GM18858 (cell line): Measurements from ENCODE around the gene BOLA1.
"Not testable (repeated sequence)": the region's sequence is repeated elsewhere in the genome, so short reads cannot be mapped to it uniquely, and the experiment has no call there.

Experiments
- ATAC-seq: cut with Tn5 transposase; IDR thresholded peaks from one replicate; pipeline ENCODE4 v1.9.1; 2021; ENCODE audit not compliant: unreplicated experiment

The BOLA1 gene, protein sequence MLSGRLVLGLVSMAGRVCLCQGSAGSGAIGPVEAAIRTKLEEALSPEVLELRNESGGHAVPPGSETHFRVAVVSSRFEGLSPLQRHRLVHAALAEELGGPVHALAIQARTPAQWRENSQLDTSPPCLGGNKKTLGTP

DNA sequence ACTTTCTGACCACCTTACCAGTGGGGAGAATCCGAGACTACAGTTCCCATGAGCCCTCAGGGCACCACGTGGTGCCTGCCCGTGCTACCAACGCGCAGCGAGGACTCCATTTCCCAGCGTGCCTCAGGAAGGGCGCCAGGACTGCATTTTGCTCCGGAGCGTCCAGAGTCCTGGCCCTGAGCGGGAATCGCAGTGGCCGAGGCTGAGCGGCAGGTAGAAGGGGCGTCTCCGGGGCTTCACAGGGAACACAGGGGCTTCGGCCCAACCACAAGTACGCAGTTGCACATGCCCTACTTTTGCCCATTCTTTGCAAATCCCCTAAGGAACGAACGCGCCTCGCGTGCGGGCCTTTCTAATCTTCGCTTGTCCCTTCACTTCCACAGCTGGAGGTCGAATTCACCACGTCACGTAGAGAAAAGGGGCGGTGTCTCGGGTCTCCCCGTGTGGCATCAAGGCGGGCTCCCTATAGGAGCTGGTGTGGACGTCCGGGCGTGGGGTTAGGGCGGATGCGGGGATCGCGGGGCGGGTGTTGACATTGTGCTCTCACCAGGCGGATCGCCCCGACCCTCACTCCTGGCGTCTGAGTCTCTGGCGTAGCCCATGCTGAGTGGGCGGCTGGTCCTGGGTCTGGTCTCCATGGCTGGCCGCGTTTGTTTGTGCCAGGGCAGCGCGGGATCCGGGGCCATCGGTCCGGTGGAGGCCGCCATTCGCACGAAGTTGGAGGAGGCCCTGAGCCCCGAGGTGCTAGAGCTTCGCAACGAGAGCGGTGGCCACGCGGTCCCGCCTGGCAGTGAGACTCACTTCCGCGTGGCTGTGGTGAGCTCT lies at the start of gene BOLA1:
Gene BOLA1, plus strand, starts transcription at position 109 of the 825 bp plus-strand sequence. Its CDS starts 492 bp downstream, at position 601.
- peak; percentile 73 for ATAC-seq

DNA sequence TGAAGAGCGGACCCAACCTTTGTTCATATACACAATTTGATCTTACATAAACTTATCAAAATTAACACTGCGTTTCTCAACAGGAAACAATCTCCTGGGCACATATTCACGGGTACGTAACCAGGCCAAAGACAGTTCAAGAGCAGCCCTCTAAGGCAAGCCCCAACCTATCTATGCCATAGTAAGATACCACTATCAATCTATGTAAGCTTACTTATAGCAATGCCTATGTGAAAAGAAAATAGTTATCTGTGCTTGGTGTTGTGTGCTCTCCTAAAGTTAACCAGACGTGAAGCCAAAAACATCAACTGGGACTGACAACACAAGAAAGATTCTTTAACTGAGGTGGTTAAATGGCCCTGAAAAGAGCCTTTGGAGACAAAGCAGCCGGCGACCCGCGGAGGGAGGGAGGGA lies 49.4 kb upstream of the BOLA1 start:
- no peak for ATAC-seq

GRCh38 chr1:149850732-149851345 lies 48.5 kb upstream of the BOLA1 start:
- peak; percentile 43 for ATAC-seq

GRCh38 chr1:149851585-149852213 lies 47.7 kb upstream of the BOLA1 start:
- ATAC-seq, result peak; percentile 30

GRCh38 chr1:149852263-149852662 lies 47.1 kb upstream of the BOLA1 start:
- not testable (repeated sequence) for ATAC-seq

DNA sequence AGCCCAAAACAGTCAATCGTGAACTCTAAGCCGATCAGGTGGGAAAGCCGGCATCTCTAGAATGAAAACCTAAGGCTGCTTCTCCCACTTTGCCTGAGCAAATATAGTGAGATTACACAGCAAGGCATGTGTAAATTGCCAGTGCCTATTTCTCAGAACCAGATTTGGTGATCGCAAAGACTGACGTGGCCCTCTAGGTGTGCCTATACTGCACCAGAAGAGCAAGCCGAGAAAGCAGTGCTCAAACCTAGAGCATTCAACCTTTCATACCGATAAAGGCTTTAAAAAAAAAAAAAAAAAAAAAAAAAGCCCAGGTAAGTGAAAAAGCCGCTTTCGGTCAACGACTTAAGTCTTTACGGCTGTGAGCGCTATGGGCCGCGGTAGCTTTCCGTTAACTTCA lies 39.1 kb upstream of the BOLA1 start:
- ATAC-seq, result not testable (repeated sequence)

DNA sequence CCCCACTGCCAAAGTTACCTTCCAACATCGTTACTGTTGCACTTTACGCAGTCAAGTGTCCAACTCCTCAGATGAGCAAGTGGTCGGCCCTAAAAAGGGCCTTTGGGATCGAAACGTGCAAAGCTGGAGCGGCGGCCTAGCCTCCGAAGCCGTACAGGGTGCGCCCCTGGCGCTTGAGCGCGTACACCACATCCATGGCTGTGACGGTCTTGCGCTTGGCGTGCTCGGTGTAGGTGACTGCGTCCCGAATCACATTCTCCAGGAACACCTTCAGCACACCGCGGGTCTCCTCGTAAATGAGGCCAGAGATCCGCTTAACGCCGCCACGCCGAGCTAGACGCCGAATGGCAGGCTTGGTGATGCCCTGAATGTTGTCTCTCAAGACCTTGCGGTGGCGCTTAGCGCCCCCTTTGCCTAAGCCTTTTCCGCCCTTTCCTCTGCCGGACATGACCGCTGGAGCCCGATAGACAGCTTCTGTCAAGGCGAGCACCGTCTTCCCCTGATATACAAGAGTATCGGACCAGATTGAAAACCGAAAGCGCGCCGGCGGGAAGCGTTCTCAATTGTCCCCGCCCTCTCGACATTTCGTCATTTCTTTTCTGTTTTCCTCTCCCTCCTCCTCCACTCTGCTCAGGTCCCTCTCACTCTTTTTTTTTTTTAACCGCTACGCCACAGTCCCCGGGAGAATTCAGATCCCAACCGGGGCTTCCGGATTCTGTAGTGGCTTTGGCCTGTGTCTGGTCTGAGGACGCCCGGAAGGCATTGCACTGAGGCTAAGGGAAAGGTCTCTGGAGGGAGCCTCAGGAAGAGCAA lies 38.5 kb upstream of the BOLA1 start:
- ATAC-seq, result peak; percentile 60

GRCh38 chr1:149861497-149862054 lies 37.8 kb upstream of the BOLA1 start:
- ATAC-seq, result peak; percentile 8

- not testable (repeated sequence) for ATAC-seq
These were observed 32.5 kb upstream of the BOLA1 start for GRCh38 chr1:149866887-149867286.

GRCh38 chr1:149873060-149873459 lies 26.3 kb upstream of the BOLA1 start:
- not testable (repeated sequence) for ATAC-seq

- no peak for ATAC-seq
These were observed 22.0 kb upstream of the BOLA1 start for GRCh38 chr1:149877211-149877946.

GRCh38 chr1:149879556-149879955 lies 19.8 kb upstream of the BOLA1 start:
- ATAC-seq, result no peak

GRCh38 chr1:149881876-149882275 lies 17.5 kb upstream of the BOLA1 start:
- ATAC-seq, result no peak

DNA sequence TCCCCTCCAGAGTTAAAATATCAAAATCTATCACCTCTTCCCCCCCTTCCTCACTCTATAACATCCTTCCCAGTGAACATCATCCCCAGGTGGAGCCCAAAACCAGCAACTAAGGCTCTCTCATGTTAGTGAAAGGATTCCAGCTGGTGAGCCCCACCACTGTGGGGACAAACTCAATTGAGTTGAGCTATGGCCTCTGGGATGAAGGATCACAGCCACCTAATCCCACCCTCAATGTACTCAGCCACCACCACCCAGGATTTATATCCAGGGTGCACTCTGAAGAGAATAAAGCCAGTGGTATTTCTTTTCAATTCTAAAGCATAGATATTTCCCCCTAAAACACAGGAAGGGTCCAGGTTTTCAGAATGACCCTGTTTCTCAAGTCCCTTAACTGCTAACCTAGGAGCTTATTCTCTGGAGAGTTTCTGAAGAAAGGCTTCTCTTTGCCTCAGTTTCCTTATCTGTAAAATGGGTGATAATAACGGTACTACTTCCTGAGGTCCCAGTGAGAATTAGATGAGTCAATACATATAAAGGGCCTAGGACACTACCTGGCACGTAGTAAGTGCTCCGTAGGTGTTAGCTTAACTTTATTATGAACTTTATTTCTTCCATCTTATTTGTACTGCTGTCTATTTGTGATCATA lies 15.6 kb upstream of the BOLA1 start:
- no peak for ATAC-seq

DNA sequence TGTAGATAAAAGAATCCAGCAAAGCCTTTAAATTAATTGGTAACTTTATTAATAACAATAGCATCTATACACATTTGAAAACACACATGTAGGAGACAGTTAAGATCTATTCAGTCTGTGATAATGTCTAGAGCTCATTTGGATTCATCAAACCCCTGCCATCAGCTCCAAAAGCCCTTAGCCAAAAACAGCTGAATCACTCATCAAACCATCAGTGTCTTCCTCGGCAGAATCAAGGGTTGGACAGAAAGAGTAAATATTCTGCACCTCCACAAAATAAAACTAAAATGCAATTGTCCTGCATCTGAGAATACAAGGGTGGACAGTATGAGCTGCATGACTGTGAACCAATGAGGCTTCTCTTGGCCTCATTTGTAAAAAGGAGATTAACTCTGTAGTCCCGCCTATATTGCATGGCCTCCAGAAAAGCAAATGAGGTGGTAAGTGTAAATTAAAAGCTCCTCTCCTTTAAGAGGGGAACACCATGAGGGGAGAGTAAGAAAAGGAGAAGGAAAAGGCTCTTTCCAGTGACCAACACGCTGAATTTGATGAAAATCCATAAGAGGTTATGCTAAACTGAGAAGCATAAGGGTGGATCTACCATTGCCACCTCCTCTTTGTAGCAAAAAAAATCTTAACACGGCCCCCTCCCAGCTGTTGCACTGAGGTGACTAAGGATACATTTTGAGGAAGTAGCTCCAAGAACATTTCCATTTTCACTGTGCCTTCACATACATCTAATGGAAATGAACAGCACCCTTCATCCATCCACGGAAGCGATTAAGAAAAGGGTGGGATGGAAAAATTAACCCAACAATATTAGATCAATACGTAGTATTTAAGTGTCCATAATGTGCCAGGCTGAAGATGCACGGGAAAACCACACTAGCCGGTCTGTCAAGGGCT lies 14.7 kb upstream of the BOLA1 start:
- no peak for ATAC-seq

- ATAC-seq, result no peak
These were observed 13.8 kb upstream of the BOLA1 start for GRCh38 chr1:149885339-149886120.

- not testable (repeated sequence) for ATAC-seq
These were observed 13.3 kb upstream of the BOLA1 start for GRCh38 chr1:149886121-149886395.
